Activated T-cell treated with anti-CD3 and anti-CD28 coated beads, Interleukin-2, amount 50 U/mL, for 24 hours (primary cell): ENCODE data around the gene NOVA2.
A peak's percentile ranks its signal among the peaks of the same experiment; 100 is the strongest.

Source experiments
- DNase-seq: peaks from one replicate; pipeline ENCODE4 v3.0.0-alpha.2; 2020
- H3K27ac Mint-ChIP-seq: 2 replicates; pipeline ENCODE4 v1.8.0; 2020; ENCODE audit warnings: mild to moderate bottlenecking, mixed read lengths
- H3K27me3 Mint-ChIP-seq: 2 replicates; pipeline ENCODE4 v1.8.0; 2020; ENCODE audit warnings: mixed read lengths
- H3K36me3 Mint-ChIP-seq: 2 replicates; pipeline ENCODE4 v1.8.0; 2020; ENCODE audit warnings: low read depth, mixed read lengths
- H3K4me1 Mint-ChIP-seq: 2 replicates; pipeline ENCODE4 v1.8.0; 2020; ENCODE audit warnings: low read depth, mixed read lengths
- H3K4me3 Mint-ChIP-seq: 2 replicates; pipeline ENCODE4 v1.8.0; 2020; ENCODE audit warnings: mild to moderate bottlenecking, moderate library complexity, mixed read lengths
- H3K9me3 Mint-ChIP-seq: 2 replicates; pipeline ENCODE4 v1.8.0; 2020; ENCODE audit warnings: mixed read lengths

NOVA2 gene

DNA sequence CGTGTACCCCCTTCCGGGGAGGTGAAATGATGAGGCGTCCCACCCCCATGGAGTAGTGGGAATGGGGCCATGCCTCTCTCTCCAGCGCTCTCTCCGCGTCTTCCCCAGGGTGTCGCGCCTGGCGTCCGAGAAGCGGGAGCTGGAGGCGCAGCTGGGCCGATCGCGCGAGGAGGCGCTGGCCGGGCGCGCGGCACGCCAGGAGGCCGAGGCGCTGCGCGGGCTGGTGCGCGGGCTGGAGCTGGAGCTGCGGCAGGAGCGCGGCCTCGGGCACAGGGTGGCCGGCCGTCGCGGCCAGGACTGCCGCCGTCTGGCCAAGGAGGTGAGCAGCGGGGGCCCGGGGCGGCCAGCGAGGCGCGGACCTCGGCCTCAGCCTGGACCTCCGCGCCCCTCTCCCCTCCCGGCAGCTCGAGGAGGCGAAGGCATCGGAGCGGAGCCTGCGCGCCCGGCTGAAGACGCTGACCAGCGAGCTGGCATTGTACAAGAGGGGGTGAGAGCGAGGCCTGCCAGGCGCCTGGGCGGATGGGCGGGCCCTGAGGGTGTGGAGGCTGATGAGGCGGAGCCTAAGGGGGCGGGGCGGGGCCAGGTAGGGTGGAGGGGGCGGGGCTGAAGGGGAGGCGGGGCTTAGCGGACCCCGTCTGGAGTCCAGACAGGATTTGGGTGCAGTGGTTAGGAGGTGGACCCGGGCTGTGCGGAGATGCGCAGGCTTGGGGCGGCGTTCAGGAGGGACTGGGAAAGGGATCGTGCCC, 41.4 kb upstream of the NOVA2 start:
- peaks cover 15% of the 10 kb centered on the region for H3K36me3 Mint-ChIP-seq
- peak overlapping the region; percentile 40 for H3K4me3 Mint-ChIP-seq
- peaks cover 19% of the 10 kb centered on the region for H3K27me3 Mint-ChIP-seq
- H3K4me1 Mint-ChIP-seq, result peaks cover 17% of the 10 kb centered on the region
- H3K27ac Mint-ChIP-seq, result no peak overlapping the region
- peak; percentile 78 for DNase-seq
- H3K9me3 Mint-ChIP-seq, result no peaks in the 10 kb centered on the region

DNA sequence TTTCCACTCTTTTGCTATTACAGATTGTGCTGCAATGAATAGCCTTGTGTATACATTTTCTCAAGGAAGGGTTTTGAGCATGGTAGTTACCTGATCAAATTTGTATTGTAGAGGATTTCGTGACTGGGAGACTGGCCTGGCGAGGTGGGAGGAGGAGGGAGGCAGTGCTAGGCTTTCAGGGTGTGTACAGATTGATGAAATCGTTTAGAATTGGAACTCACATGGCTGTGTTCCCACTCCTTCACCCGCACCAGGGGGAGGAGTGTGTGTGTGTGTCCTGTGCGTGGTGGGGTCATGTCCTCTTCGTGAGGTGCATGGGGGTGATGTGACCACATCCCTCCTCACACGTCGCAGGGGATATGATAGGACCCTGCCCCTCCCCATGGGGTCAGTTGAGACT, 40.9 kb upstream of the NOVA2 start:
- H3K4me3 Mint-ChIP-seq, result peak overlapping the region; percentile 15
- no peaks in the 10 kb centered on the region for H3K9me3 Mint-ChIP-seq
- peaks cover 20% of the 10 kb centered on the region for H3K36me3 Mint-ChIP-seq
- H3K4me1 Mint-ChIP-seq, result peaks cover 17% of the 10 kb centered on the region
- DNase-seq, result no peak
- peaks cover 19% of the 10 kb centered on the region for H3K27me3 Mint-ChIP-seq
- no peak overlapping the region for H3K27ac Mint-ChIP-seq

DNA sequence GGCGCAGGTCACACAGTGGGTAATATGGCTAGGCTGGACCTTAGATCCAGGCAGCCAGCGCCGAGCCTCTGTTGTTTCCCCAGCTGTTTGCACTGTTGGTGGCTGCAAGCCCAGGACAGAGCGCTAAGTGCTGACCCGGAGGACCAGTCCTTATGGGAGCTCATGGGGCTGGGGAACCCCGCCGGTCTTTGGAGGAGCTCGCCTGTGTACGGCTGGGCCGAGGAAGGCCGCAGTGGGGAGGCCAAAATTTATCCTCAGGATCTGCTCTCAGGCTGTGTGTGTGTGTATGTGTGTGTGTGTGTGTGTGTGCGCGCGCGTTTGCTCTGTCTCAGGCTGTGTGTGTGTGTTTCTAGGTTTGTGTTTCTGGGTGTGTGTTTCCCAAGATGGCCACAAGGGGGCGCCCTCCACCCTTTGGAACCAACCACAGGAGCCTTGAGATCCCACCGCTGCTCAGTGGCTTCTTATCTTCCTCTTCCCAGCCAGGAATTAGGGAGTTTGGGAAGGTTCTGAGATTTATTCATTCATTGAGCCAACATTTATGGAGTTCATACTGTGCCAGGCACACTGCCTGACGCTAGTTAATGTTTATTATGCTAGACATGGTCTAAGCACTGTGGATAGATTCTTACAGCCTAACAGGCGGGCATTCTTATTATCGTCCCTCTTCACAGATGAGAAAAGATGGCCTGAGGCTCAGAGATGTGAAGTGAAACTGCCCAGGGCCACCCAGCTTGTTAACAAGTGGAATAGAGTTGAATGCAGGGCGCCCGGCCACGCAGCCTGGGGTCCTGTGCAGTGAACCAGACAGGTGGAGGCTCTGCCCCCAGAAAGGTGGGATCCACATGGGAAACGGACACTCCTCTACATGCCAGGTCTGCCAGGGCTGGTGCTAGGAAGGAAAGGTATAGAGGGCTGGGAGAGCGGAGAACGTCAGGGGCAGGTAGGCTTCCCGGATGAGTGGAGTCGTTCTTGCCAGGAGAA, 36.2 kb upstream of the NOVA2 start:
- DNase-seq, result peak; percentile 79
- H3K4me1 Mint-ChIP-seq, result peaks cover 4% of the 10 kb centered on the region
- peaks cover 48% of the 10 kb centered on the region for H3K36me3 Mint-ChIP-seq
- no peak overlapping the region for H3K4me3 Mint-ChIP-seq
- H3K27ac Mint-ChIP-seq, result no peak overlapping the region
- no peaks in the 10 kb centered on the region for H3K9me3 Mint-ChIP-seq
- peaks cover 9% of the 10 kb centered on the region for H3K27me3 Mint-ChIP-seq

DNA sequence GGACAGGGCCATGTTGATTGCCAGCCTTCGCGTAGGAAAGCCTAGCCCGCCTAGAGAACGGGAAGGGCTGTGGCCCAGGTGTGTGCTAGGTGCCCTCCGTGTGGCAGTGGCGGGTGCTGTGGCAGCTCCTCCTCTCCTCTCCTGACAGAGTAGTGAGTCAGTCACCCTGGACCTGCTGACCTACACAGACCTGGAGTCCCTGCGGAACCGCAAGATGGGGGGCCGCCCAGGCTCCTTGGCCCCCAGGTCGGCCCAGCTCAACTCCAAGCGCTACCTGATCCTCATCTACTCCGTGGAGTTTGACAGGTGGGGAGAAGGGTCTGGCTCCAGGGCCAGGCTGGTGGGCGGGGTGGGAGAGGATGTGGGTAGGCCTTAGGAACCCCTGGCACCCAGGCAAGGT, 32.7 kb upstream of the NOVA2 start:
- H3K9me3 Mint-ChIP-seq, result no peaks in the 10 kb centered on the region
- no peaks in the 10 kb centered on the region for H3K27me3 Mint-ChIP-seq

DNA sequence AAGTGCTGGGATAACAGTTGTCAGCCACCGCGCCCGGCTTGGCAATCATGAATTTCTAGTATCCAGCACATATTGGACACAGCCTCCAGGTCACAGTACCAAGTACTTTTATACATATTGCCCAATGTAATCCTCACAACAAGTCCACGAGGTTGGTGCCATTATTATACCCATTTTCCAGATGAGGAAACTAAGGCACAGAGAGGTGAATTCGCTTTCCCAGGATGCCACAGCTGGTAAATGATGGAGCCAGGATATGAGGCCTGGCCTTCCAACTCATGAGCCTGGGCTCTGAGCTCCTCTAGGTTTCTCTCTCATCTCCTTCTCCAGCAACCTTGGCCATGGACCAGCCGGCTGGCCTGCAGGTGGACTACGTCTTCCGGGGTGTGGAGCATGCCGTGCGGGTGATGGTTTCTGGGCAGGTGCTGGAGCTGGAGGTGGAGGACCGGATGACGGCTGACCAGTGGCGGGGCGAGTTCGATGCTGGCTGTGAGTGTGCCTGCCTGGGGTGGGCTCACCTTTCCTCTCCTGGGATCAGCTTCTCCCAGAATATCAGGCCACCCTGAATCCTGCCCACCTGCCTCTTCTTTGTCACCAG, 29.1 kb upstream of the NOVA2 start:
- Mint-ChIP-seq H3K4me1 (peaks cover 23% of the 10 kb centered on the region), H3K27me3 (no peaks in the 10 kb centered on the region), H3K36me3 (peaks cover 36% of the 10 kb centered on the region), H3K27ac (no peak overlapping the region), H3K9me3 (no peaks in the 10 kb centered on the region), H3K4me3 (no peak overlapping the region)
- DNase-seq, result no peak

More for the DNA sequence above, 32.7 kb upstream of the NOVA2 start:
- H3K27ac Mint-ChIP-seq, result no peak overlapping the region
- peaks cover 52% of the 10 kb centered on the region for H3K36me3 Mint-ChIP-seq
- no peak overlapping the region for H3K4me3 Mint-ChIP-seq
- H3K4me1 Mint-ChIP-seq, result no peaks in the 10 kb centered on the region
- DNase-seq, result no peak

DNA sequence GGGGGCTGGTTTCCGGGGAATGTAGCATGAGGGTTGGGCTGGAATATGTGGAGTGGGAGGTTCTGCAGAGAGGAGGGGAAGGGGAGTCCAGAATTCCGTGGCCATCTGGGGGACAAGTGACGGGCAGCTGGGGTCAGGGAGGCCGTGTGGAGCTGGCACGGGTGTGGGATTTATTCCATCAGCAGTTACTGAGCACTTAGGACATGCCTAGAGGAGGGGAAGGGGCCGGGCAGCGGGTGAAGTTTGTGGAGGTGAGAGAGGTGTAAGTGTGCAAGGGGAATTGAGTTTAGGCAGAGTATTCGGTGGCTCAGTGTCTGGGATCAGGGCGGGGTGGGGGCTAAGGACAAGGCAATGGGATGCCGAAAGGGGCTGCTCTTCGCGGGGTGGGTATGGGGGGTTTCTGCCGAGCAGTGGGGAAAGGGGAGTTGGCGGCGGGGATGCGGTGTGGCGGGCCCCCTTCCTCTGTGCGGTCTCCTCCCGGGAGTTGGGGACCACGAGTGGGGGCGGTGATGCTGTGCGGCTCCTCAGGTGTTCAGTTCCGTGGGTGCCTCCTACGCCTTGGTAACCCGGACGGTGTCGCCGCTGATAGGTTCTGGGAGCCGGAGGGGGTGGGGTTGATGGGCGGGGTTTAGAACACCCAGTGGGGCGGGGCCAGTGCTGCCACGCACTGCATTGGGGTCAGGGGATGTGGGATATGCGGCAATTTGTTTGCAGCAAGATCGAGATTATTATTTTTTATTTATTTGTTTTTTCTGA, 27.0 kb upstream of the NOVA2 start:
- peak; percentile 67 for DNase-seq
- Mint-ChIP-seq H3K27ac (no peak overlapping the region), H3K9me3 (no peaks in the 10 kb centered on the region), H3K4me1 (peaks cover 31% of the 10 kb centered on the region), H3K4me3 (peak overlapping the region; percentile 63), H3K27me3 (no peaks in the 10 kb centered on the region), H3K36me3 (peaks cover 25% of the 10 kb centered on the region)

DNA sequence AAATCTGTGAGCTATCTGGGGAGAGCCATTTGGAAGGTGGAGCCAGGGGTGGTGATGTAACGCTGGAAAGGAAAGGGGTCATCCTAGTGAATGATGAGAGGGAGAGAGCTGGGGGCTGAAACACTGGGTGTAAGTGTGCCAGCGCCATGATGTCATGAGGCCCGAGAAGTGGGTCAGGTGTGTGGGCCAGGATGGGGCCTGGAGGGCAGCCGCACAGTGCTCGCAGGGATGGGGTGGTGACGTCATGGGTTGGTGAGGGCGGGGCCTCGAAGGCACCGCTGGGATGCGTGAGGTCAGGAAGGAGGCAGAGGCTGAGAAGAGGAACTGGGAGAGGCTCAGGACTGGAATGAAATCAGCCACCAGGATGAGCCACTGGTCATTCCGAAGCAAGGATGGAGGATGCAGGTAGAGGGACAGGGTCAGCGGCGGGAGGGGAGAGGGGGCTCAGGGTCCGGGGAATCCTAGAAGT, 26.0 kb upstream of the NOVA2 start:
- no peak for DNase-seq
- H3K27ac Mint-ChIP-seq, result peak overlapping the region; percentile 38
- no peak overlapping the region for H3K4me3 Mint-ChIP-seq
- no peaks in the 10 kb centered on the region for H3K9me3 Mint-ChIP-seq
- peaks cover 19% of the 10 kb centered on the region for H3K36me3 Mint-ChIP-seq
- H3K27me3 Mint-ChIP-seq, result no peaks in the 10 kb centered on the region
- H3K4me1 Mint-ChIP-seq, result peaks cover 31% of the 10 kb centered on the region

DNA sequence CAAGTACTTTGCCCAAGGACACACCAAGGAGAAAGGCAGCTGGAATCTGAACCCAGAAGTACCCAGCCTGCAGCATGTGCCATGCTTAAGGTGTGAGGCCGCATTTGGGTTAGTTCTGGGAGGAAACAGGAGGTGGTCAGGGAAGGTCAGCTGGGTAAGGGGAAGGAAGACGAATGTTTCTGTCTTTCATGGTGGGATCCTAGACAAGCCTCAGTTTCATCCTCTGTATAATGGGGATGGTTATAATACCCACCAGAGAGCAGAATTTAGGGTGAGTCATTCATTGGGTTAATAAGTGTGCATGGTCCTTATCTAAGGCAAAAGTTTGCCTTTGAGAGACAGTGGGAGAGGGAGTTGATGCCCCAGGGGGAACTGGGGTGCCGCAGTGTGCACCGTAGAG, 25.2 kb upstream of the NOVA2 start:
- no peak for DNase-seq
- Mint-ChIP-seq H3K27me3 (no peaks in the 10 kb centered on the region), H3K27ac (no peak overlapping the region), H3K9me3 (no peaks in the 10 kb centered on the region), H3K36me3 (peaks cover 19% of the 10 kb centered on the region), H3K4me3 (no peak overlapping the region), H3K4me1 (peaks cover 33% of the 10 kb centered on the region)

DNA sequence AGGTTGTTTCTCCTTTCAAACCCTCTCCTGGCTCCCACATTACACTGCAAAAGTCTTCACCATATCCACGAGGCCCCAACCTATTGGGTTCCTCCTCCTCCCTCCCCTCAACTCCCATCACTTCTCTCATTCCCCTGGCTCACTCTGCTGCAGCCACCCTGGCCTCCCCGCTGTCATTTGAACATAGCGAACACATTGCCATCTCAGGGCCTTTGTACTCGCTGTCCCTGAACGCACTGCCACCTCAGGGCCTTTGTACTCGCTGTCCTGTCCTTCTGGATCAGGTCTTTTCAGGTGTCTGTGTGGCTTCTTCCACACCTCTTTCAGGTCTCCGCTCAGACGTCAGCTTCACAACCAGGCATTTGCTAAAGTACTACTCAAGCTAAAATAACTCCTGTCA, 23.3 kb upstream of the NOVA2 start:
- H3K4me1 Mint-ChIP-seq, result peaks cover 33% of the 10 kb centered on the region
- H3K9me3 Mint-ChIP-seq, result no peaks in the 10 kb centered on the region
- no peak overlapping the region for H3K4me3 Mint-ChIP-seq
- H3K27ac Mint-ChIP-seq, result no peak overlapping the region
- H3K36me3 Mint-ChIP-seq, result peaks cover 13% of the 10 kb centered on the region
- no peak for DNase-seq
- H3K27me3 Mint-ChIP-seq, result no peaks in the 10 kb centered on the region

DNA sequence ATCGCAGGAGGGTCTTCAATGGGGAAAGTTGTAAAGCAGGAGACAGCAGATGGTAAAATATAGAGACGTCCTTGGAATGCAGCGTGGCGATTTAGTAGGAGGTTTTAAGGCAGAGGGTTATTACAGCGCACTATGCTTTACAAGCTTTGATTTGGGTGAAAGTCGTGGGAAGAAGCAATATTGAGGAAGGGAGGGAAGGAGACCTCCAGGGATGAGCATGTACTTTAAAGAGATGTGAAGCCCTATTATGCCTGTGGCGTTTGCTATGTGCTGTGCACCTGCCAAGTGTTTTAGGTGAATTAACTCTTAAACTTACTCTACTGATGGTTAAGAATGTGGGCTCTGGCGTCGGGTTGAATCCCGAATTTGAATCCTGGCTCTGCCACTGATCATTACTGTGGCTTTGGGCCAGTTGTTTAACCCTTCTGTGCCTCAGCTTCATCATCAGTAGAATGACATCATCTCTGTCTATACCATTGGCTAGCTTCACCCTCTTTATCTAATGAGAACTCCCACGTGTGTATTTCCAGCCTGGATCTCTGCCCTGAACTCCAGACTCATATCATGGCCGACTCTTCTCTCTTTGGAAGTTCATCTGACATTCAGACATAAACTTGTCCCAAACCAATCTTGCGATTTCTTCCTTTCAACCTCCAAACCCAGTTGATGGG, 22.2 kb upstream of the NOVA2 start:
- Mint-ChIP-seq H3K27ac (no peak overlapping the region), H3K9me3 (no peaks in the 10 kb centered on the region), H3K4me1 (peaks cover 31% of the 10 kb centered on the region), H3K4me3 (no peak overlapping the region), H3K27me3 (peaks cover 3% of the 10 kb centered on the region), H3K36me3 (peaks cover 13% of the 10 kb centered on the region)
- no peak for DNase-seq

DNA sequence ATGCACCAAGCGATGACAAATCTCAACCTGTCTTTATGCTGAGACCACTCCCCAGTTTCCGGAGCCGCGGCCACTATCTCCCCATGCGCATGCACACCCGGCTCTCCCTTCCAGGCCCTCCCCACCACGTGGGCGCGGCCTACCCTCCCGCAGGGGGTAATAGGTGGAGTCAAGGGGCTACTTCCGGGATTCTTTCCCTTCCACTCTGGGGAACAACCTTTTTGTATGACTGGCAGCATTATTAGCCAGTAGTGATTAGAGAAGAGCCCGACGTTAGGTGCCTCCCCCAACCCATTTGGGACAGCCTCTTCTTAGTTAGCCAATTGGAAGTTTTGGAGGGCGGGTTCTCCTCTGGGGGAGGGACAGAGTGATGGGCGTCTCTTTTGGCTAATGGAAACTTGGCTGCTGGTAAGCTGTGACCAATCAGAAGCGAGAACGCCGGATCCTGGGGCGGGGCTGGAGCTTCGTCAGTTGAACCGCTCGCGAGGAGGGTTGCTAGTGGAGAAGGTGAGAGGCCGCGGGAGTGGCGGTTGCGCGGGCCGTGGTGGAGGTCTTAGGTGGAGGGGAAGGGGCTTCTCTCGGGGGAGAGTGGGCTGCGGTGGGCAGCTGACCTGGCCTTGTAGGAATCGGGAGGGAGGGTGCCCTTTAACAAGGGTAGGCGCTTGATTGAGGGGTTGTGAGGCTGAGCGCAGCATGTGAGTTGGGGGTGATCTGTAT, 21.5 kb upstream of the NOVA2 start, which contains the start of gene CCDC61:
TSS of gene CCDC61 (plus strand) at position 470 of the 717 bp plus-strand sequence. CDS start 7,552 bp downstream, outside the sequence.
- H3K36me3 Mint-ChIP-seq, result peaks cover 13% of the 10 kb centered on the region
- H3K27ac Mint-ChIP-seq, result no peak within 1 kb of the TSS
- H3K9me3 Mint-ChIP-seq, result no peaks in the 10 kb centered on the region
- H3K27me3 Mint-ChIP-seq, result peaks cover 8% of the 10 kb centered on the region
- peaks cover 24% of the 10 kb centered on the region for H3K4me1 Mint-ChIP-seq
- peak; percentile 97 for DNase-seq
- no peak within 1 kb of the TSS for H3K4me3 Mint-ChIP-seq

DNA sequence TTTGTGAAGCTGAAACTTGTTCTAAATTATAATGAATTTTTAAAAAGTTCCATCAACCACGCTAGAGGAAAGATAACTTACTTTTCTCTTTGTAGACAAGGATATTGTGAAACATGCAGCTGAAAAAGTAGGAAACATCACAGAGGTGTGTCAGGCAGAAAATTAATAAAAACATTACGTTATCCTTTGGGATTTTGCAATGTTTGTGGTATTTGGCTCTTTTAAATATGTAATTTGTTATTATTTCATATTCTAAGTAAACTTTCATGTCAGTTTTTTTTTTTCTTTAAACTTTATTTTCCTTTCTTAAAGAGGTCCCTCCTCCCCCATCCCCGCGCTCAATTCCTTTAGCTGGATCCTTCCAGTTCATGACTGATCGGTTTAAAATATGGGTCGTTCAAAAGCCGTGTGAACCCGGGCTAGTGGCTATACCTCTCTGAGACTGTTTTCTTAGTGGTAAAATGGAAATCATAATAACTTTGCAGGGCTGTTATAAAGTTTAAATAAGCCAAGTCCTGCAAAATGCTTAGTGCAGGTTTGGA, 20.9 kb upstream of the NOVA2 start:
- H3K4me1 Mint-ChIP-seq, result peaks cover 20% of the 10 kb centered on the region
- H3K36me3 Mint-ChIP-seq, result peaks cover 13% of the 10 kb centered on the region
- no peak for DNase-seq
- no peak overlapping the region for H3K27ac Mint-ChIP-seq
- no peak overlapping the region for H3K4me3 Mint-ChIP-seq
- no peaks in the 10 kb centered on the region for H3K9me3 Mint-ChIP-seq
- H3K27me3 Mint-ChIP-seq, result peaks cover 12% of the 10 kb centered on the region
